GM18508 (cell line): ENCODE measurements around the gene SIM1.
"Not testable (repeated sequence)": the region's sequence is repeated elsewhere in the genome, so short reads cannot be mapped to it uniquely, and the experiment has no call there.

Experiments used
- ATAC-seq: cut with Tn5 transposase; IDR thresholded peaks from one replicate; pipeline ENCODE4 v1.9.1; 2021; ENCODE audit warnings: moderate number of reproducible peaks; ENCODE audit not compliant: insufficient read depth, unreplicated experiment

Gene SIM1

GRCh38 chr6:100366419-100366818, 98.3 kb downstream of the SIM1 start:
- ATAC-seq = no peak

GRCh38 chr6:100363651-100364050, 101.1 kb downstream of the SIM1 start:
- ATAC-seq = no peak

GRCh38 chr6:100354736-100355641, 109.7 kb downstream of the SIM1 start:
- not testable (repeated sequence) for ATAC-seq

- no peak for ATAC-seq
Measured at GRCh38 chr6:100353276-100354015, 111.3 kb downstream of the SIM1 start.

GRCh38 chr6:100350139-100350538, 114.6 kb downstream of the SIM1 start:
- ATAC-seq = no peak

GRCh38 chr6:100349366-100349765, 115.4 kb downstream of the SIM1 start:
- ATAC-seq = no peak

- ATAC-seq = peak; percentile 68
Measured at GRCh38 chr6:100347901-100348550, 116.7 kb downstream of the SIM1 start.

- ATAC-seq = no peak
Measured at GRCh38 chr6:100346828-100347227, 117.9 kb downstream of the SIM1 start.

GRCh38 chr6:100346203-100346602, 118.5 kb downstream of the SIM1 start:
- ATAC-seq = no peak

- ATAC-seq = no peak
Measured at GRCh38 chr6:100344761-100345160, 120.0 kb downstream of the SIM1 start.

GRCh38 chr6:100344321-100344720, 120.4 kb downstream of the SIM1 start:
- ATAC-seq = no peak

GRCh38 chr6:100343316-100344077, 121.2 kb downstream of the SIM1 start:
- ATAC-seq = no peak

- ATAC-seq = no peak
Measured at GRCh38 chr6:100342830-100343229, 121.9 kb downstream of the SIM1 start.

- no peak for ATAC-seq
Measured at GRCh38 chr6:100339574-100340255, 125.0 kb downstream of the SIM1 start.

GRCh38 chr6:100338090-100338489, 126.6 kb downstream of the SIM1 start:
- ATAC-seq = no peak

GRCh38 chr6:100336876-100337275, 127.8 kb downstream of the SIM1 start:
- no peak for ATAC-seq

GRCh38 chr6:100335991-100336390, 128.7 kb downstream of the SIM1 start:
- ATAC-seq = no peak
